Neural crest cell (in vitro differentiated cells): Measurements from ENCODE around the gene SMPD3. TPM values are rescaled to one million over a fixed set of nuclear protein-coding genes. Genes with fewer than 3 reads are reported as not detected.

Experiments
- DNase-seq: peaks from one replicate; pipeline ENCODE4 v3.0.0; 2021; ENCODE audit warnings: low read depth, mixed read lengths, low spot score
- H3K27ac Mint-ChIP-seq: one replicate; pipeline ENCODE4 v1.8.0; 2021; ENCODE audit warnings: mild to moderate bottlenecking, mixed read lengths; ENCODE audit not compliant: unreplicated experiment
- H3K27me3 Mint-ChIP-seq: 2 replicates; pipeline ENCODE4 v1.8.0; 2021; ENCODE audit warnings: low read depth, mild to moderate bottlenecking, mixed read lengths
- H3K36me3 Mint-ChIP-seq: 2 replicates; pipeline ENCODE4 v1.8.0; 2021; ENCODE audit warnings: low read depth, mild to moderate bottlenecking, mixed read lengths
- H3K4me1 Mint-ChIP-seq: 2 replicates; pipeline ENCODE4 v1.8.0; 2021; ENCODE audit warnings: mixed read lengths
- H3K4me3 Mint-ChIP-seq: one replicate; pipeline ENCODE4 v1.8.0; 2021; ENCODE audit warnings: mild to moderate bottlenecking, mixed read lengths
- H3K9me3 Mint-ChIP-seq: 2 replicates; pipeline ENCODE4 v1.8.0; 2021; ENCODE audit warnings: mixed read lengths
- CTCF ChIP-seq: fragments of 200-600 bp; sonication (generic); conservative IDR thresholded peaks from 2 replicates; pipeline ENCODE4 v1.5.0; 2021; ENCODE audit warnings: antibody characterized with exemption, mild to moderate bottlenecking
- total RNA-seq: library from RNA; stranded (reverse); gene quantifications from 2 replicates; pipeline ENCODE4 v1.2.1, GENCODE V29; 2021

SMPD3 gene
- total RNA-seq, 1 donor from 2014 or later, result 3.8 TPM

DNA sequence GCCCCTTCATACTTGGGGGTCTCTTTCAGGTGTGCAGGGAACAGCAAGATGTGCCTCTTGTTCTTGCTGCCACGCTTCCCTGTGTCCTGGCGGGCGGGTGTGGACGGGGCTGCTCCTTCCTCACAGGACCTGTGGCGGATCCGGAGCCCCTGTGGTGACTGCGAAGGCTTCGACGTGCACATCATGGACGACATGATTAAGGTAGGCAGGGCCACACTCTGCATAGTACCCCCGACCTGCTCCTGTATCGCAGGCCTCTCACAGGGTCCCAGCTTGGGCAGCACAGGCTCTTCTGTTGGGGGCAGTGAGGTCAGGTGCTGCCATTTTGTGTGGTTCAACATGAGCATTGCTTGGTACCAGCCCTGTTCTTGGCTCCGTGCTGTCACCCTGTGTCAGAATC lies 94.9 kb downstream of the SMPD3 start:
- Mint-ChIP-seq H3K36me3 (peaks cover 2% of the 10 kb centered on the region), H3K4me3 (no peak overlapping the region), H3K4me1 (no peaks in the 10 kb centered on the region), H3K9me3 (no peaks in the 10 kb centered on the region), H3K27me3 (no peaks in the 10 kb centered on the region), H3K27ac (no peak overlapping the region)
- TF ChIP-seq CTCF, result no peak
- no peak for DNase-seq

- no peak overlapping the region for H3K4me3 Mint-ChIP-seq
- no peaks in the 10 kb centered on the region for H3K27me3 Mint-ChIP-seq
- no peaks in the 10 kb centered on the region for H3K9me3 Mint-ChIP-seq
- H3K27ac Mint-ChIP-seq, result no peak overlapping the region
- no peak for DNase-seq
- H3K4me1 Mint-ChIP-seq, result no peaks in the 10 kb centered on the region
- peaks cover 6% of the 10 kb centered on the region for H3K36me3 Mint-ChIP-seq
- no peak for TF ChIP-seq CTCF
Observed at GRCh38 chr16:68351991-68352431, 96.3 kb downstream of the SMPD3 start.

GRCh38 chr16:68351463-68351862 lies 96.8 kb downstream of the SMPD3 start:
- Mint-ChIP-seq H3K36me3 (peaks cover 6% of the 10 kb centered on the region), H3K27ac (no peak overlapping the region), H3K4me1 (no peaks in the 10 kb centered on the region), H3K27me3 (no peaks in the 10 kb centered on the region), H3K9me3 (no peaks in the 10 kb centered on the region), H3K4me3 (no peak overlapping the region)
- TF ChIP-seq CTCF, result no peak
- DNase-seq, result no peak

DNA sequence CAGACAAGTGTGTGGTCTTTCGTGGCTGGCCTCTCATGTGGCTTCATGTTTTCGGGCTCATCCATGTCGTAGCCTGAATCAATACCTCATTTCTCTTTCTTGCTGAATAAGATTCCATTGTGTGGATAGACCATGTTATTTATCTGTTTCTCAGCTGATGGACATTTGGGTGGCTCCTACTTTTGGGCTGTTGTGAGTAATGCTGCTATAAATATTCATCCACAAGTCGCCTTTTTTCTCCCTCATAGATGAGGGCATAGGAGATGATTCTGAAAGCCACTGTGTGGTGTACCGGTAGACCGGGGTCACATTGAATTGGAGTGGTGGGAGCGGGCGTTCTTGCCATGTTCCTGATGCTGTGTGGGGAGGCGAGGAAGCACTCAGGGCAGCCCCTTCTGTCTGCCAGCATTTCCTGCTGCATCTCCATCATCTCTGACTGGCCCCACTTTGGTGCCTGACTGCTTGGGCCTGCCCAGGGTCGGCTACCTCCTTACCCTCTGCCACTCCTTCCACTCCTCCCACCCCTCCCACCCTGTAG lies 97.4 kb downstream of the SMPD3 start:
- H3K27ac Mint-ChIP-seq, result no peak overlapping the region
- DNase-seq, result no peak
- H3K36me3 Mint-ChIP-seq, result peaks cover 6% of the 10 kb centered on the region
- H3K9me3 Mint-ChIP-seq, result no peaks in the 10 kb centered on the region
- no peak for TF ChIP-seq CTCF
- no peak overlapping the region for H3K4me3 Mint-ChIP-seq
- no peaks in the 10 kb centered on the region for H3K27me3 Mint-ChIP-seq
- no peaks in the 10 kb centered on the region for H3K4me1 Mint-ChIP-seq

DNA sequence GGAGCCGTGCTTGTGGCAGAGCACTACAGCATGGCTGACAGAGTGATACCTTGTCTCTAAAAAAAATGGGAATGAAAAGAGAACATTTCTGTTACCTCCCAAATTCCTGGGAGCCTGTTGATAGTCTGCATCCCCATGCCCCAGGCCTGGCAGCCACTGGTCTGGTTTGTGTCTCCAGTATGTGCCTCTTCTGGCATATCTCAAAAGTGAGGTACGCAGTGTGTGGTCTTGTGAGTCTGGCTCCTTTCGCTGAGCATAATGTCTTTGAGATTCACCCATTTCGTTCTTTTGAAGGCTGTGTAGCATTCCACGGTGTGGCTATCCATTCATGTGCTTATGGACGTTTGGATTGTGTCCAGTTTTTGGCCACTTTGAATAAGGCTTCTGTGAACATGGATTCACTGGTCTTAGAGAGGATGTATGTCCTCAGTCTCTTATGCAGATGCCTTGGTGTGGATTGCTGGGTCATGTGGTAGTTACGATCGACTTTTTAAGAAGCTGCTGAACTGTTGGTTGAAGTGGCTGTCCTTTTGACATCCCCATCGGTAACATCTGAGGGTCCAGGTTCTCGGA lies 98.4 kb downstream of the SMPD3 start:
- TF ChIP-seq CTCF, result no peak
- peaks cover 6% of the 10 kb centered on the region for H3K36me3 Mint-ChIP-seq
- H3K9me3 Mint-ChIP-seq, result no peaks in the 10 kb centered on the region
- no peak for DNase-seq
- no peak overlapping the region for H3K27ac Mint-ChIP-seq
- H3K4me1 Mint-ChIP-seq, result no peaks in the 10 kb centered on the region
- H3K4me3 Mint-ChIP-seq, result no peak overlapping the region
- no peaks in the 10 kb centered on the region for H3K27me3 Mint-ChIP-seq
